IPS-NIHi11 (cell line): ENCODE data around the gene COL28A1.
A peak's percentile ranks its signal among the peaks of the same experiment; 100 is the strongest.
"Not testable (repeated sequence)": the region's sequence is repeated elsewhere in the genome, so short reads cannot be mapped to it uniquely, and the experiment has no call there.

Experiments
- DNase-seq: peaks from one replicate; pipeline ENCODE4 v3.0.0; 2012; ENCODE audit warnings: mixed read lengths, low spot score

Gene COL28A1

GRCh38 chr7:7464991-7465765, 70.5 kb downstream of the COL28A1 start:
- not testable (repeated sequence) for DNase-seq

GRCh38 chr7:7454000-7454399, 81.7 kb downstream of the COL28A1 start:
- no peak for DNase-seq

- no peak for DNase-seq
Measured at GRCh38 chr7:7452652-7453051, 83.0 kb downstream of the COL28A1 start.

- DNase-seq: no peak
Measured at GRCh38 chr7:7452119-7452518, 83.6 kb downstream of the COL28A1 start.

GRCh38 chr7:7449055-7449454, 86.6 kb downstream of the COL28A1 start:
- DNase-seq: no peak

- no peak for DNase-seq
Measured at GRCh38 chr7:7446616-7447015, 89.1 kb downstream of the COL28A1 start.

GRCh38 chr7:7443806-7444350, 91.8 kb downstream of the COL28A1 start:
- DNase-seq: no peak

- DNase-seq: no peak
Measured at GRCh38 chr7:7439564-7439963, 96.1 kb downstream of the COL28A1 start.

- DNase-seq: no peak
Measured at GRCh38 chr7:7438851-7439250, 96.8 kb downstream of the COL28A1 start.

- DNase-seq: no peak
Measured at GRCh38 chr7:7435978-7436377, 99.7 kb downstream of the COL28A1 start.

GRCh38 chr7:7434329-7434728, 101.3 kb downstream of the COL28A1 start:
- no peak for DNase-seq

GRCh38 chr7:7433811-7434210, 101.9 kb downstream of the COL28A1 start:
- DNase-seq: no peak

- no peak for DNase-seq
Measured at GRCh38 chr7:7432979-7433378, 102.7 kb downstream of the COL28A1 start.

- no peak for DNase-seq
Measured at GRCh38 chr7:7428806-7429205, 106.9 kb downstream of the COL28A1 start.

GRCh38 chr7:7427363-7427762, 108.3 kb downstream of the COL28A1 start:
- no peak for DNase-seq

- no peak for DNase-seq
Measured at GRCh38 chr7:7426676-7427075, 109.0 kb downstream of the COL28A1 start.

GRCh38 chr7:7425321-7425720, 110.4 kb downstream of the COL28A1 start:
- no peak for DNase-seq

GRCh38 chr7:7424151-7424873, 111.4 kb downstream of the COL28A1 start:
- peak; percentile 72 for DNase-seq

GRCh38 chr7:7422641-7423040, 113.0 kb downstream of the COL28A1 start:
- no peak for DNase-seq

GRCh38 chr7:7421826-7422225, 113.8 kb downstream of the COL28A1 start:
- no peak for DNase-seq

- no peak for DNase-seq
Measured at GRCh38 chr7:7418997-7419396, 116.7 kb downstream of the COL28A1 start.

GRCh38 chr7:7417851-7418250, 117.8 kb downstream of the COL28A1 start:
- DNase-seq: no peak

- DNase-seq: no peak
Measured at GRCh38 chr7:7417414-7417813, 118.3 kb downstream of the COL28A1 start.
